Peyer's patch (tissue), 4 donors: ENCODE results near the gene FAM177A1.

Experiments
- POLR2A ChIP-seq, 2 donors: fragments of 450-650 bp; IDR thresholded peaks; one replicate each; pipeline ENCODE4 v1.5.1; 2017; ENCODE audit warnings: antibody characterized with exemption in 2 of 2, mild to moderate bottlenecking in 2 of 2, moderate library complexity in 2 of 2
- TF ChIP-seq, protein P1 (sequence below), 6 experiments: fragments of 450-650 bp in 4 of 6; fragments of 200-600 bp in 2 of 6; sonication (generic) in 1 of 6; IDR thresholded peaks; one replicate each; pipeline ENCODE4 v1.5.1; 2017 to 2019; ENCODE audit warnings: antibody characterized with exemption in 6 of 6, mild to moderate bottlenecking in 3 of 6, moderate library complexity in 1 of 6

DNA sequence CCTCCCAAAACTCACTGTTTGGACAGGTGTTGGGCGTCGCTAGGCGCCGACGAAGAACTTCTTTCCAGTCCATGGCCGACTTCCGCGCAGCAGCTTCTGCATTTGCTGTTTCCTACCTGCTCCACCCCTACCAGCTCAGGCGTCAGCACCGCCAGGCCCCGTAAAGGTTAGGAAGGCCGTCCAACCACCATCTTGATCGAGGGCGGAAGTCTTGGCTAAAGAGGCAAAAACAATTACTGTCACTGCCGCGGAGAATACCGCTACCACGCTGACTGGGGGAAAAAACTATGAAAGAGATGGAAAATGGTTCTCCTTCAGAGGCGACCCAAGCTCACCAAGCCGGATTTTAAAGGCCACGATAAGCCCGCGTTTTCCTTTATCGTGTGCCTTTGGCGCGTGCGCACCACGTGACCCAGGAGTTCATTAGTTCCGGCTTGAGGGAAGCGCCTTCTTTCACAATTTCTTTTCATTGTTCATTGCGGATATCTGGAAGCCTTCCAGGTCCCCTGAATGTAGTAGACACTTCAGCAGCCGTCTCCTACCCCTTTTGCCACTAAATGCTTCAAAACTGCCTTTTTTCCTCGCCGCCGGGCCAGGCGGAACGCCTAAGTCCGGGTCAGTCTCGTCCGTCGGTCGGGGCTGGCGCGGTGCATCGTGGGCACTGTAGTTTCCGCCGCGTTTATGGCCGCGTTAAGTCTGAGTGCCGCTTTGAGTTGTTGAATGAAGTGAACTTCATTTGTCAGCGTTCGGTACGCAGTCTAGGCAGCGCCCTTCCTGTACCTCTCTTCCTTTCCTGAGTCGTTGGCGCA, 76.0 kb downstream of the FAM177A1 start, which contains the start of the genes PPP2R3C and PRORP:
- TF ChIP-seq, protein P1, sequence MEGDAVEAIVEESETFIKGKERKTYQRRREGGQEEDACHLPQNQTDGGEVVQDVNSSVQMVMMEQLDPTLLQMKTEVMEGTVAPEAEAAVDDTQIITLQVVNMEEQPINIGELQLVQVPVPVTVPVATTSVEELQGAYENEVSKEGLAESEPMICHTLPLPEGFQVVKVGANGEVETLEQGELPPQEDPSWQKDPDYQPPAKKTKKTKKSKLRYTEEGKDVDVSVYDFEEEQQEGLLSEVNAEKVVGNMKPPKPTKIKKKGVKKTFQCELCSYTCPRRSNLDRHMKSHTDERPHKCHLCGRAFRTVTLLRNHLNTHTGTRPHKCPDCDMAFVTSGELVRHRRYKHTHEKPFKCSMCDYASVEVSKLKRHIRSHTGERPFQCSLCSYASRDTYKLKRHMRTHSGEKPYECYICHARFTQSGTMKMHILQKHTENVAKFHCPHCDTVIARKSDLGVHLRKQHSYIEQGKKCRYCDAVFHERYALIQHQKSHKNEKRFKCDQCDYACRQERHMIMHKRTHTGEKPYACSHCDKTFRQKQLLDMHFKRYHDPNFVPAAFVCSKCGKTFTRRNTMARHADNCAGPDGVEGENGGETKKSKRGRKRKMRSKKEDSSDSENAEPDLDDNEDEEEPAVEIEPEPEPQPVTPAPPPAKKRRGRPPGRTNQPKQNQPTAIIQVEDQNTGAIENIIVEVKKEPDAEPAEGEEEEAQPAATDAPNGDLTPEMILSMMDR (IDR thresholded peaks at IDR 0.05), result no peak
- peak; percentile 74 to 88 for TF ChIP-seq POLR2A (IDR thresholded peaks at IDR 0.05)
